C4-2B (cell line): ENCODE data around the gene CCDC83.

ENCODE experiments used
- H3K27ac ChIP-seq: fragments of 450-650 bp; 2 replicates; pipeline ENCODE4 v1.5.1; 2017
- ZFX ChIP-seq: fragments of 450-650 bp; IDR thresholded peaks from 2 replicates; pipeline ENCODE4 v1.6.1; 2017
- TF ChIP-seq, protein P1 (sequence below): fragments of 450-650 bp; conservative IDR thresholded peaks from 2 replicates; pipeline ENCODE4 v1.5.1; 2017; ENCODE audit warnings: mild to moderate bottlenecking

Gene CCDC83

DNA sequence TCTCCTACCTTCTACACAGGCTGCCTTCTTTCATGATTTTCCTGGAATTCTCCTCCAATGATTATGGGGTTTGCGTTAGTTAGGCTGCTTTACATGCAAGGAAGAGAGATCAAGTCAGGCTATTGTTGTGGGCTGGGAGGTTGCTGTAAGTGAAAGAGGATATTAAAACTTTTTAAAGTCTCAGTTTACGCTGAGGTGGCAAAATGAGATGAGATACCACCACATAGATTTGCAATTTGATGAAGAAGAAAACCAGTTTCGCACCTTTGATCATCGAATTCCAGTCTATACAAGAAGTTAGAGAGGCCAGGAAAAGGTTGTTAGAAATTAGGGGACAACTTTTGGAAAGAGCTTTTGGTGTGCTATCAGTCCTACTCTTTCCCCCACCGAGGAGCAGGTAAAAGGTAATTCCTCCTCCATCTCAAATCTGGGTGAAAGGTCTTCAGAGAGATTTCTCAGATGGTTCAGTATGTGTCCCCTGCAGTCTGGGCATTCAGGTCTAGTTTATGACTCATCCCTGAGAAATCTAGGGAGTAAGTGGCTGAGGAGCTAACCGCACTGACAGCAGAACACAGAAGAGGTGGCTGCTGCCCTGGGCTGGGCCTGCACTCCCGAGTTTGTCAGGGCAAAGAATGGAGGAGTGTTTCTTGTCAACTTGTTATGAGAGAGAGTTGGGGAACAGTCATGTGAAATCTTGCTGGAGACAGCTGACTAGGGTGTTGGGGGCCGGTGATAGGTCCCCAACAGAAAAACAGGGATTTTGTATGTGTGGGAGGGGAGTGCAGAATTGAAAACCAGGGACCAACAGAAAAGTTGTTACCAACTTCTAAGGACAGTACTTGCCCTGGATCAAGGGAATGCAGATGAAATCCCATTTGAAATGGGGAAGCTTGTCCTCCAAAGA lies 34.7 kb downstream of the CCDC83 start:
- TF ChIP-seq, protein P1, sequence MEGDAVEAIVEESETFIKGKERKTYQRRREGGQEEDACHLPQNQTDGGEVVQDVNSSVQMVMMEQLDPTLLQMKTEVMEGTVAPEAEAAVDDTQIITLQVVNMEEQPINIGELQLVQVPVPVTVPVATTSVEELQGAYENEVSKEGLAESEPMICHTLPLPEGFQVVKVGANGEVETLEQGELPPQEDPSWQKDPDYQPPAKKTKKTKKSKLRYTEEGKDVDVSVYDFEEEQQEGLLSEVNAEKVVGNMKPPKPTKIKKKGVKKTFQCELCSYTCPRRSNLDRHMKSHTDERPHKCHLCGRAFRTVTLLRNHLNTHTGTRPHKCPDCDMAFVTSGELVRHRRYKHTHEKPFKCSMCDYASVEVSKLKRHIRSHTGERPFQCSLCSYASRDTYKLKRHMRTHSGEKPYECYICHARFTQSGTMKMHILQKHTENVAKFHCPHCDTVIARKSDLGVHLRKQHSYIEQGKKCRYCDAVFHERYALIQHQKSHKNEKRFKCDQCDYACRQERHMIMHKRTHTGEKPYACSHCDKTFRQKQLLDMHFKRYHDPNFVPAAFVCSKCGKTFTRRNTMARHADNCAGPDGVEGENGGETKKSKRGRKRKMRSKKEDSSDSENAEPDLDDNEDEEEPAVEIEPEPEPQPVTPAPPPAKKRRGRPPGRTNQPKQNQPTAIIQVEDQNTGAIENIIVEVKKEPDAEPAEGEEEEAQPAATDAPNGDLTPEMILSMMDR: no peak
- no peak for TF ChIP-seq ZFX
- no peak overlapping the region for H3K27ac ChIP-seq

DNA sequence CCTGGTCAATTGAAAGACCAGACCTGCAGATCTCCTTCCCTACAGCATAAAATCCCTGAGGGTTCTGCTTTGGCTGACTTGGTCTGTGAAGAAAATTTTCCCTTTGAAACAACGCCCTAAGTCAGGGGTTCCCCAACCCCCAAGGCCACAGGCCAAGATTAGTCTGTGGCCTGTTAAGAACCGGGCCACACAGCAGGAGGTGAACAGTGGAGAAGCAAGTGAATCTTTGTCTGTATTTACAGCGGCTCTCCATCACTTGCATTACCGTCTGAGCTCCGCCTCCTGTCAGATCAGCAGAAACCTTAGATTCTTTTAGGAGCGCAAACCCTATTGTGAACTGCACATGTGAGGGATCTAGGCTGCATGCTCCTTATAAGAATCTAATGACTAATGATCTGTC lies 38.2 kb downstream of the CCDC83 start:
- no peak overlapping the region for H3K27ac ChIP-seq
- TF ChIP-seq, protein P1: no peak
- no peak for TF ChIP-seq ZFX

DNA sequence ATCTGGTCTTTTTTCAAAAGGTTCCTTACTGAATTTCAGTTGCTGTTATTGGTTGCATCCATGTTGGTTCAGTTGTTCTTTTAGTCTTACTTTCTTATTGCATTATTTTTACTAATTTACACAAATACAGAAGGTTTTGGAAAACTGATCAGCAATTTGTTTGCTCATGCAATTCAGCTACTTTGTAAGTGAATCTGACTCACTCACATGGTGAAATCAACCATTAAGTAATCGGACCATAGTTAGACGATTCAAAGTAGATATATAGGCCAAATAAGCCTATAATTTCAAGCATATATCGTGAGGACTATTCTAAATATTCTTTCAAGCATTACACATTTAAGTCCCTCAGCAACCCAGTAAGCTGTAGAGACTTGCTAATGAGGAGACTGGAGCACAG lies 41.7 kb downstream of the CCDC83 start:
- no peak overlapping the region for H3K27ac ChIP-seq
- TF ChIP-seq, protein P1: no peak
- no peak for TF ChIP-seq ZFX

DNA sequence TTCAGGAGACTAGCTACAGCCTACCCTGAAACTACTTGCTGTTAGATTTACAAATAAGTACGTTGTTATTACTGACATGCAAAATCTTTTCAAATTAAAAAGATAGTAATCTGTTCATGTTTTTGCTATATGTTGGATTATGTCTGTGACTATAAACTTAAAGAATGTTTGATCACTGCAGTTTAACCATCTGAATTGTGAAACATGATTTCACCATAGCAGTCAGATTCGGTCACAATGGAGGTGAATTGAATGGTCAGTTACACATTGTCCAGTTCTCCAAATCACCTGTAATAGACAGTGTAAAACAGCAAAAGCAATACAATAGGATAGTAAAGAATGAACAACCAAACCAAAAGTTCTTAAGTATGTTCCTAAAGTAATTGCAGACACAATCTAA lies 43.3 kb downstream of the CCDC83 start:
- no peak for TF ChIP-seq ZFX
- TF ChIP-seq, protein P1: no peak
- H3K27ac ChIP-seq: no peak overlapping the region

DNA sequence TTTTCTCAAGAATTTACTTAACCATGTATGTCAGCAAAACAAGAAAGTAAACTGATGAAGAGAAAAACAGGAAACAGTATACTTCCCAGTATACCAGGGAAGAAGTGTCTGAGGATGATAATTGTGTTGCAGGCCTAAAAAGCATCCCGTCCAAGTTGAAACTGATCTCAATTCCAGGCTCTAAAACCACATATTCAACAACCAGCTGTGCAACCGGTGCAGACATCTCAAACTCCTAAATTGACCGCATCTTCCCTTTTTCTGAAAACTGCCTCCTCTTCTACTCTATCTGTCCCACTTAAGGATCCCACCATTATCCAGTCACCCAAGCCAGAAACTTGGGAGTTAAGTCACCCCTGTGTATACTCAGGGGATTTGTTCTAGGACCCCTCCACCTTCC lies 47.2 kb downstream of the CCDC83 start:
- no peak overlapping the region for H3K27ac ChIP-seq
- TF ChIP-seq ZFX: no peak

DNA sequence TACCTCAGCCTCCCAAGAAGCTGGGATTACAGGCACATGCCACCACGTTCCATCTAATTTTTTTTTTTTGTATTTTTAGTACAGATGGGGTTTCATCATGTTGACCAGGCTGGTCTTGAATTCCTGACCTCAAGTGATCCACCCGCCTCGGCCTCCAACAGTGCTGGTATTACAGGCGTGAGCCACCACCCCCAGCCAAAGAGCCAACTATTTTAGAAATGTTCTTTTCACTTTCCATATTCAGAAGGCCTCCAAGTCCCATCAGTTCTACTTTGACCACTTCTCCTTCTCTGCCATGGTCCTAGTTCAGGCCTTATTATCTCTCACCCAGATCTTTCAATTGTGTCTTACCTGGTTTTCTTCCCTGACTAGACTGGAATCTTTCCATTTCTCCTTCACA lies 48.2 kb downstream of the CCDC83 start:
- H3K27ac ChIP-seq: no peak overlapping the region
- TF ChIP-seq ZFX: no peak
- TF ChIP-seq, protein P1: no peak

DNA sequence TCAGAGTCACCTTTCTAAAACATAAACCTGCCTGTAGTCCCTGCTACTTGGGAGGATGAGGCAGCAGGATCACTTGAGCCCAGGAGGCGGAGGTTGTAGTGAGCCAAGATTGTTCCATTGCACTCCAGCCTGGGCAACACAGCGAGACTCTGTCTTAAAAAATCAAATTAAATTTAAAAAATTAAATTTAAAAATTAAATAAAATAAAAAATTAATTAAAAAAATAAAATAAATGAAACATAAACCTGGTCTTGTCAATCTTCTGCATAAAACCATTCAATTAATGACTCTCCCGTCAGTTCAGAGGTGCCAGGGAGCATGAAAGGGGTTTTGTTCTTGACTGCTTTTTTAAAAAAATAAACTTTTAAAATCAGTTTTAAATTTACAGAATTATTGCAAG lies 48.6 kb downstream of the CCDC83 start:
- TF ChIP-seq, protein P1: no peak
- TF ChIP-seq ZFX: no peak
- H3K27ac ChIP-seq: no peak overlapping the region

DNA sequence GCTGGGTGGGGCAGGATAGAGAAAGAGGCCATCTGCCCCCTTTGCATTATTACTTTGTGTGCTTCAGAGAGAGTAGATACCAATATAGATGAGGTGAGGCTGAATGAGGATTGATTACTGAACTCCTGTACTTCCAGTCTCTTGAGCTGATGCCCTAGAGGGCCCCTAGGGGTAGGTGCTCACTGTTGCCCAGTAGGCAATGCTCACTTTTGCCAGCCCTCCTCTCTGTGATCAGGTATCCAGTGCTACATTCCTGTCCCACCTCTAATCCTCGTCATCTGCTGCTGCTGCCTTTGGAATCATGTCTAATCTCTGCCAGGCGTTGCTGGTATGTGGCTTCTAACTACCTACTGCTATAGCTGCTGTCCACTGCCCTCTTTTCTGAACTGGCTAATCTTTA lies 57.2 kb downstream of the CCDC83 start:
- H3K27ac ChIP-seq: no peak overlapping the region
- TF ChIP-seq, protein P1: no peak
- TF ChIP-seq ZFX: no peak
